Omental fat pad (tissue), 4 donors: ENCODE data around the gene CATSPER4. TPM values are rescaled to one million over a fixed set of nuclear protein-coding genes. Genes with fewer than 3 reads are reported as not detected.

Experiments
- ATAC-seq: fragments of 150-250 bp; one replicate; pipeline ENCODE4 v1.9.1; 2016; ENCODE audit warnings: mild to moderate bottlenecking, moderate library complexity; ENCODE audit not compliant: low FRiP score
- DNase-seq: peaks from one replicate; pipeline ENCODE4 v3.0.0-alpha.2; 2019; ENCODE audit warnings: low spot score
- total RNA-seq, 4 donors: library from RNA; depleted of rRNA; stranded (reverse); fragments of >200 nt; gene quantifications; one replicate each; pipeline ENCODE4 v1.1.0, GENCODE V29; 2016
- TF ChIP-seq, protein P1 (sequence below), 3 donors: fragments of 450-650 bp; IDR thresholded peaks; one replicate each; pipeline ENCODE4 v1.5.1; 2016 to 2017; ENCODE audit warnings: antibody characterized with exemption in 3 of 3, mild to moderate bottlenecking in 3 of 3, moderate library complexity in 2 of 3

CATSPER4 gene
- total RNA-seq, 4 donors from 2014 or later, result not detected

DNA sequence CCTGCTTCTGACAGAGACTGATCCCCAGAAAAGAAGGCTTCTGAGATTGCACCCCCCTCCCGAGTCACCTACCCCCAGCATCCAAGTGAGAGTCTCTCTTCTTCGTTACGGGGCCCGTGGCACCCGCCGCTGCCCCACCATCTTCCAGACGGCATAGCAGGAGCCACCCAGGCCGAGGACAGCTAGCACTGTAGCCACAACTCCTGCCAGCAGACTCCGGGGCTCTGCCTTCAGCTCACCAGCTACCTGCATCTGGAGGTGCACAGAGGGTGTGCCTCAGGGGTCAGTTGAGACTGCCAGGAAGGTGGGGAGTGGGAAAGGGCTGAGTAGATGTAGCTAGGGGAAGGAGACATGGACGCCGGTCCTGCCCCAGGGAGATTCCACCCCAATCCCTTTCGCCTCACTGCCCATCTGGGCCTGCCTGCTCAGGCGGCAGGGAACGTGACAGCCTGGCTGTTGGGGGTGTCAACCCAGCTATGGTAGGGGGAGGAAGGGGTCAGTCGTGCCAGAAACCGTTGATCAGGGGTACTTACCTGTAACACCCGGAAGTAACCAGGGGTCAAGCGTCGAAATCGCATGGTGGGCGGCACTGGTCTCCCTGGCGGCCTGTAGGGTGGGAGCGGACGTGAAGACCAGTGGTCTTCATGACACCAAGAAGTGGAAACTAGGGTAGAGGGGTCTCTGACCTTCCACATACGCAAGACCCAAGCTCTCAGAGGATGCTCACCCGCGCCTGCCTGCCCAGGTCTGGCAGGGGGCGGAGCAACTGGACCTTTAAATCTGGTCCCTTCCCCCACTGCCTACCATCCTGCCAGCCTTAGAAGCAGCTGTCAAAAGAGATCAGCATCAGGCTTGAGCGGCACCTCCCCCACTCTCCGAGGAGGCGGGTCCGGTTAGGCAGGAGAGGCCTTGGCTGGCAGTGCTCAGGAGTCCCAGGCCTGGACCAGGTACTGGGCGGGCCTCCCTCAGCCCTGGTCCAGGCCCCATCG lies 19.0 kb upstream of the CATSPER4 start, which contains the start of gene ZNF593OS:
ZNF593OS (minus strand) TSS at position 749 of the 989 bp plus-strand sequence; CDS start at position 578, 171 bp downstream.
- TF ChIP-seq, protein P1, sequence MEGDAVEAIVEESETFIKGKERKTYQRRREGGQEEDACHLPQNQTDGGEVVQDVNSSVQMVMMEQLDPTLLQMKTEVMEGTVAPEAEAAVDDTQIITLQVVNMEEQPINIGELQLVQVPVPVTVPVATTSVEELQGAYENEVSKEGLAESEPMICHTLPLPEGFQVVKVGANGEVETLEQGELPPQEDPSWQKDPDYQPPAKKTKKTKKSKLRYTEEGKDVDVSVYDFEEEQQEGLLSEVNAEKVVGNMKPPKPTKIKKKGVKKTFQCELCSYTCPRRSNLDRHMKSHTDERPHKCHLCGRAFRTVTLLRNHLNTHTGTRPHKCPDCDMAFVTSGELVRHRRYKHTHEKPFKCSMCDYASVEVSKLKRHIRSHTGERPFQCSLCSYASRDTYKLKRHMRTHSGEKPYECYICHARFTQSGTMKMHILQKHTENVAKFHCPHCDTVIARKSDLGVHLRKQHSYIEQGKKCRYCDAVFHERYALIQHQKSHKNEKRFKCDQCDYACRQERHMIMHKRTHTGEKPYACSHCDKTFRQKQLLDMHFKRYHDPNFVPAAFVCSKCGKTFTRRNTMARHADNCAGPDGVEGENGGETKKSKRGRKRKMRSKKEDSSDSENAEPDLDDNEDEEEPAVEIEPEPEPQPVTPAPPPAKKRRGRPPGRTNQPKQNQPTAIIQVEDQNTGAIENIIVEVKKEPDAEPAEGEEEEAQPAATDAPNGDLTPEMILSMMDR (IDR thresholded peaks at IDR 0.05), result no peak
- DNase-seq (no peak), ATAC-seq (no peak)

DNA sequence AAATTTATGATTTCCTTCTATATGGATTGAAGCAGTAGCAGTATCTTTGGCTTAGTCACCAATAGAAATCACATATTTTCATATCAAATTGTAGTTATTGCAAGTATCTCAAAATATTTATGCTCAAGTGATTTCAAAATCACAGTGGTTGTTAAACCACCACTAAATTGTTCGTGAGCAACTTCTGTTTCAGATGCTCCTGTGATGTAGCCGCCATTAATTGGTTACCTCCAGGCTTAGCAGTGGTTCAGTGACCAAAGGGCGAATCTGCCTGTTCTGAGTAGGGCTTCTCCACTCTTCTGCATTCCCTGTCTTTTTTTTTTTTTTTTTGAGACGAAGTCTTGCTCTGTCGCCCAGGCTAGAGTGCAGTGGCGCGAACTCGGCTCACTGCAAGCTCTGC lies 15.1 kb upstream of the CATSPER4 start:
- TF ChIP-seq, protein P1 (IDR thresholded peaks at IDR 0.05), result no peak
- DNase-seq (no peak), ATAC-seq (no peak)

DNA sequence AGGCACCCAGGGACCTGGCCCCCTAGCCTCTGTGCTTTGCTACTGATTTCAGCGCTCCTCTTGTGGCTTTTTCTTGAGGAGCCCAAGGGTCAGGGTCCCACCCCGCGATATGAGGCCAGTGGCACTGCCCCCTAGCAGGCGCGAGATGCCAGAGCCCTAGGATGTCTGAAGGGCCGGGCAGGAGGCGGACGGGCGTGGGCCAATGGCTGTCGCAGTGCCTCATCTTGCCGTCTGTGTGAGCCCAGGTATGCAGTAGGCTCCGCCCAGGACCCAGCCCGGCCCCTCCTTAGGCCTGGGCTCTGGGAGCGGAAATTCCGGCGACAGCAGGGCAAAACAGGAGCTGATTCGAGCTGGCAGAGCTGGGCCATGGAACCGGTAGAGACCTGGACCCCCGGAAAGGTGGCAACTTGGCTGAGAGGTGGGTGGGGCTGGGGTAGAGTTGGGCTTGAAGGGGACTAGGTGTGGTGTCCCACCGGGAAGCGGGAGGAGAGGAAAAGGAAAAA lies 13.2 kb upstream of the CATSPER4 start, which contains the start of gene CNKSR1:
CNKSR1 (plus strand) TSS at position 310 of the 503 bp plus-strand sequence; CDS start at position 367, 57 bp downstream.
- TF ChIP-seq, protein P1 (IDR thresholded peaks at IDR 0.05), result no peak
- ATAC-seq (peak; percentile 24), DNase-seq (no peak)

DNA sequence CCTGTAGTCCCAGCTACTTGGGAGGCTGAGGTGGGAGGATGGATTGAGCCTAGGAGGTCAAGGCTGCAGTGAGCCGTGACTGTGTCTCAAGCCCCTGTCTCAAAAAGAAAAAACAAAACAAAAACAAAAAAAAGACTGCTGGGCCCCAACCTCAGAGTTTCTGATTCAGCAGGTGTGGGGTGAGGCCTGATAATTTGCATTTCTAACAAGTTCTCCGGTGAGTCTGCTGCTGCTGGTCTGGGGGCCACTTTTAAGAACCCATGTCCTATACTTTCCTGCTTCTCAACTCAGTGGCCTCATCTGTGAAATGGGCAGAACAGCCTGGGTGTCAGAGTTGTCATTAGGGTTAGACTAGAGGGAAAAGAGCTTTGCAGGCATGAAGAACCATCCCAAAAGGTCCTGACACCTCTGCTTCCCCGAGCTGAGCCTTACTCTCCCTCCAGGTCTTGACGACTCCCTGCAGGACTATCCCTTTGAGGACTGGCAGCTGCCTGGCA lies 10.3 kb upstream of the CATSPER4 start:
- no peak for ATAC-seq
- no peak for DNase-seq
- TF ChIP-seq, protein P1 (IDR thresholded peaks at IDR 0.05), result no peak

DNA sequence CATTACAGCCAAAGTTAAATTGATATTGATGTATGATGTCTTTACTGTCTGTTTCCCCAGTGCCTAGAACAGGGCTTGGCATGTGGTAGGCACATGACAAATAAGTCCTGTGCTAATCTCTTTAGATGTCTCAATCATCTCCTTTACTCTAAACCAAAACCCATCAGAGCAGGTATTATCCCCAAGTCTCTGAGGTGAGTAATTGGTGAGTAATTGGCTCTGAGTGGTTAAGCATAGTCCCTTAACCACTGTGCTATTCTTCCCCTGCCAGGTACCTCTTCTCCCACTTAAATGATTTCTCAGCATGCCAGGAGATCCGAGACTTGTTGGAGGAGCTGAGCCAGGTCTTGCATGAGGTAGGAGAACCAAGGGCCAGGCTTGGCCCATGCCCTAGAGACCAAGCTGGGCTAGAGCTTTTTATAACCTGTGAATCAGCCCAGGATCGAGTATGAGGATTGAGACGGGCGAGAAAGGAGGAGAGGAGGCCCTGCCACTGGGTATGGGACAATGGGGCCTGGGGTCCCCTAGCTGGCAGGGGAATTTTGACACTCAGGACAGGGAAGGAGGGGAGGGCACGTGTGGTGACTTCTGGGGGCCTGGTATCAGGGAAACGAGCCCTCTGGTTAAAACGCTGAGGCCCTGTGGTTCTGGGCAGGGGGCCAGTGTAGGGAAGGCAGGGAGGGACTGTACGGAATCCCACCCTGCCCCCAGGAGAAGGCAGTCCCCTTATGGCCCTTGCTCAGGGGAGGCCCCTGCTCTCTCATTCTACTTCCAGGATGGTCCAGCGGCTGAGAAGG lies 8.6 kb upstream of the CATSPER4 start:
- DNase-seq (no peak), ATAC-seq (no peak)
- TF ChIP-seq, protein P1 (IDR thresholded peaks at IDR 0.05), result no peak

DNA sequence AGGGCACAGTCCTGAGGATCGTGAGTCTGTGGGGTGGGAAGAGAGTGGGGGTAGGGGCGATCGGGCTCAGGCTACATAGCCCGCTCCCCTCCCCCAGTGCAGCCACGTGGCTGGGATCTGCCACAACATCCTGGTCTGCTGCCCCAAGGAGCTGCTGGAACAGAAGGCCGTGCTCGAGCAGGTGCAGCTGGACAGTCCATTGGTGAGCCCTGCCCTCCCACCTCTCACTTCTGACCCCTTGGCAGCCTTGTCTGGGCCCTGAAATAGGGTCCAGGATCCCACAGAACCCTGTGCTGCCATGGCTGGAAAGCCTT lies 8.1 kb upstream of the CATSPER4 start:
- TF ChIP-seq, protein P1 (IDR thresholded peaks at IDR 0.05), result no peak
- DNase-seq (no peak), ATAC-seq (no peak)
